Lower leg skin (tissue), 4 donors: Measurements from ENCODE around the gene RAD51B. TPM values are rescaled to one million over a fixed set of nuclear protein-coding genes. Genes with fewer than 3 reads are reported as not detected.

Experiments used
- DNase-seq, 2 donors: peaks; one replicate each; pipeline ENCODE4 v3.0.0-alpha.2; 2019; ENCODE audit warnings: low spot score in 2 of 2
- H3K4me3 ChIP-seq: fragments of 200-600 bp; sonication (generic); 2 replicates; pipeline ENCODE4 v1.5.1; 2017; ENCODE audit warnings: mild to moderate bottlenecking, low read depth; ENCODE audit not compliant: poor library complexity, severe bottlenecking
- CTCF ChIP-seq, 3 donors: fragments of 450-650 bp; IDR thresholded peaks; one replicate each; pipeline ENCODE4 v1.5.1; 2016; ENCODE audit warnings: antibody characterized with exemption in 3 of 3, mild to moderate bottlenecking in 3 of 3, moderate library complexity in 2 of 3
- POLR2A ChIP-seq, 2 donors: fragments of 450-650 bp; IDR thresholded peaks; one replicate each; pipeline ENCODE4 v1.6.1; 2016 to 2017; ENCODE audit warnings: antibody characterized with exemption in 2 of 2, mild to moderate bottlenecking in 1 of 2, moderate library complexity in 1 of 2
- WGBS, 2 donors: methylation state at CpG; one replicate each; pipeline ENCODE4 v1.1.5; 2018; 5-methylcytosine and 5-hydroxymethylcytosine counted together
- intact Hi-C: fragments of 100-400 bp; cut with DNase I; formaldehyde crosslinking; loops from one replicate; pipeline ENCODE4 v1.15.0; 2023; ENCODE audit warnings: low total_unique reads
- total RNA-seq, 4 donors: library from RNA; depleted of rRNA; stranded (reverse); fragments of >200 nt; gene quantifications; one replicate each; pipeline ENCODE4 v1.1.0, GENCODE V29; 2016

The RAD51B gene
- total RNA-seq, 4 donors from 2014 or later, result 6.1 to 27.2 (median 13.6) TPM

GRCh38 chr14:68238976-68239375 is 419.4 kb downstream of the RAD51B start:
- H3K4me3 ChIP-seq, result no peak overlapping the region
- intact Hi-C loops, result no loop called here
- DNase-seq, result no peak
- 96 to 97% methylated on average over 3 of the region's 3 CpGs for WGBS, 2 donors
- no peak for TF ChIP-seq POLR2A (IDR thresholded peaks at IDR 0.05)
- TF ChIP-seq CTCF (IDR thresholded peaks at IDR 0.05), result no peak

GRCh38 chr14:68239988-68240771 is 420.6 kb downstream of the RAD51B start:
- H3K4me3 ChIP-seq, result no peak overlapping the region
- intact Hi-C loops, result loop anchor here (10.0 kb wide), 1 partner anchor 295 kb away; no protein-coding TSS in a partner anchor
- 79% methylated on average over 9 of the region's 9 CpGs for WGBS, 2 donors
- no peak for DNase-seq
- no peak for TF ChIP-seq CTCF (IDR thresholded peaks at IDR 0.05)

- TF ChIP-seq POLR2A (IDR thresholded peaks at IDR 0.05) (no peak), CTCF (IDR thresholded peaks at IDR 0.05) (no peak)
- intact Hi-C loops, result loop anchor here (10.0 kb wide), 1 partner anchor 297 kb away; no protein-coding TSS in a partner anchor
- no peak for DNase-seq
- 69 to 83% methylated on average over 6 of the region's 6 CpGs for WGBS, 2 donors
- no peak overlapping the region for H3K4me3 ChIP-seq
Measured at GRCh38 chr14:68241862-68242487, 422.4 kb downstream of the RAD51B start.

GRCh38 chr14:68243450-68244010 is 424.0 kb downstream of the RAD51B start:
- intact Hi-C loops, result loop anchor here (10.0 kb wide), 1 partner anchor 299 kb away; no protein-coding TSS in a partner anchor
- no peak overlapping the region for H3K4me3 ChIP-seq
- WGBS, 2 donors, result 49% methylated on average over 3 of the region's 3 CpGs

More at GRCh38 chr14:68243450-68244010, 424.0 kb downstream of the RAD51B start:
- no peak for DNase-seq
- TF ChIP-seq POLR2A (IDR thresholded peaks at IDR 0.05) (no peak), CTCF (IDR thresholded peaks at IDR 0.05) (no peak)
